NCI-H1436 treated with DMSO at 0.1 percent for 48 hours (cell line): ENCODE measurements around the gene ACACB.

ENCODE experiments used
- DNase-seq: peaks from one replicate; lab custom pipeline; 2025; lab: John Stamatoyannopoulos, UW

Gene ACACB

GRCh38 chr12:109219938-109220337 lies 103.6 kb downstream of the ACACB start:
- no peak for DNase-seq

GRCh38 chr12:109221277-109221931 lies 105.0 kb downstream of the ACACB start:
- DNase-seq, result no peak

GRCh38 chr12:109222062-109222461 lies 105.7 kb downstream of the ACACB start:
- DNase-seq, result no peak

DNA sequence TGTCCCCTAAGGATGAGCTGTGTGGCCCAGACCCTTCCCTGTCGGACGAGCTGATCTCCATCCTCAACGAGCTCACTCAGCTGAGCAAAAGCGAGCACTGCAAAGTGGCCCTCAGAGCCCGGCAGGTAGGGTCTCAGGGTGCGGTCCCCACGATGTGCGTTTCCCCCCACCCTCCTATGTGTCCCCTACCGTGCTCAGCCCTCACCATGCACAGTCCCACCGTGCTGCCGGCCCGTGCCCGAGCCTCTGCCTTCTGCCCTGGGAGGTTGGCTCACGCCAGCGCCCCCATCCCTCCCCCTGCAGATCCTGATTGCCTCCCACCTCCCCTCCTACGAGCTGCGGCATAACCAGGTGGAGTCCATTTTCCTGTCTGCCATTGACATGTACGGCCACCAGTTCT lies 106.1 kb downstream of the ACACB start:
- DNase-seq, result no peak

- no peak for DNase-seq
Measured at GRCh38 chr12:109223211-109223610, 106.8 kb downstream of the ACACB start.

- DNase-seq, result no peak
Measured at GRCh38 chr12:109223868-109224267, 107.5 kb downstream of the ACACB start.

DNA sequence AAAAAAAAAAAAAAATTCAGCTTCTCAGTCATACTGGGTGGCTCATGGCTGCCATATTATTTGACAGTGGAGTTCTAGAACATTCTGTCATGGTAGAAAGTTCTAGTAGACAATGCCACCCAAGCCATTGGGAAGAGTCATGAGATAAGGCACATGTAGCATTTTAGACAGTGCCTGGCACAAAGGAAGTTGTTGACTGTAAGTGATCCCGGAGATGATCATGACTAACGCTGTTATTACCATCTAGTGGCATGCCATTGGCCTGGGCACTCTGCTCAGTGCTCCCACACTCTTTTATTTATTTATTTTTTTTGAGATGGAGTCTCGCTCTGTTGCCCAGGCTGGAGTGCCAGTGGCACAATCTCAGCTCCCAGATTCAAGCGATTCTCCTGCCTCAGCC lies 112.3 kb downstream of the ACACB start:
- DNase-seq, result no peak

DNA sequence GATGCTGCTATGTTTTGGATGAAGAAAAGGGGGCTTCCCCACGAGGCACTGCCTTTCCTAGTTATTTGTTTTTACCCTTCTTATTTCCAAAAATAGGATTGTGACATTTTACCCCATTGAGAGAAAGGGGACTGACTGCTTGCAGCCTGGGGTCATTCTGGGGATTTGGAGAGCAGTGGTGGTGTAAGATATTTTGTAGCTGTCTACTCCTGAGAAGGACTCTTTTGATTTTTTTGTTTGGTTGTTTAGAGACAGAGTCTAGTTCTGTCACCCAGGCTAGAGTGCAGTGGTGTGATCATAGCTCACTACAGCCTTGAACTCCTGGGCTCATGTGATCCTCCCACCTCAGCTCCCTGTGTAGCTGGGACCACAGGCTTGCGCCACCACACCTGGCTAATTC lies 113.8 kb downstream of the ACACB start:
- no peak for DNase-seq

DNA sequence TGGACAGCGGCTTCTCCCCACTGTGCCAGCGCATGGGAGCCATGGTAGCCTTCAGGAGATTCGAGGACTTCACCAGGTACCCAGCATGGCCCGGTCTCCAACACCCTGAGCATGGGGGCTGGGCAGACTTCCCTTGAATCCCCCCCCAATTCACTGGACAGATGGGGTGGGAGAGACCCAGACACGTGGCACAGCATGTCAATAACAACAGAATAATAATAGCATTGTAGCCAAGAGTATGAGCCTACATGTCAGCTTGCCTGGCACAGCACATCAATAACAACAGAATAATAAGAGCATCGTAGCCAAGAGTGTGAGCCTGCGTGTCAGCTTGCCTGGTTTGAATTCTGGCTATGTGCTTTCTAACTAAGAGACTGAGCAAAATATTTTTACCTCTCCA lies 116.3 kb downstream of the ACACB start:
- no peak for DNase-seq

- DNase-seq, result no peak
Measured at GRCh38 chr12:109234012-109234411, 117.6 kb downstream of the ACACB start.

DNA sequence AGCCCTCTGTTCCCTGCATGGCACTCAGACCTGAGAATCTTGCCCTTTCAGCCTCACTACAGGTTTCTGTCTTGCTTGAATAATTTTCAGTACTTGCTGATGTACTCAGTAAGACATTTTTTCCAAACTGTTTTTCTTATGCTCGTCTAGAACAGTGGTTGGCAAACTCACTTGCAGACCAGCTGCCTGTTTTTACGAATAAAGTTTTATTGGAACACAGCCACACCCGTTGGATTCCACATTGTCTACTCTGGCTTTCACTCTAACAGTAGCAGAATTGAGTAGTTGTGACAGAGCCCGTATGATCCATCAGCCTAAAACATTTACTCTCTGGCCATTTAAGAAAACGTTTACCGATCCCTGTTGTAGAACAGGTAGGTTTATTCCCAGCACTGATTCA lies 119.9 kb downstream of the ACACB start:
- no peak for DNase-seq

DNA sequence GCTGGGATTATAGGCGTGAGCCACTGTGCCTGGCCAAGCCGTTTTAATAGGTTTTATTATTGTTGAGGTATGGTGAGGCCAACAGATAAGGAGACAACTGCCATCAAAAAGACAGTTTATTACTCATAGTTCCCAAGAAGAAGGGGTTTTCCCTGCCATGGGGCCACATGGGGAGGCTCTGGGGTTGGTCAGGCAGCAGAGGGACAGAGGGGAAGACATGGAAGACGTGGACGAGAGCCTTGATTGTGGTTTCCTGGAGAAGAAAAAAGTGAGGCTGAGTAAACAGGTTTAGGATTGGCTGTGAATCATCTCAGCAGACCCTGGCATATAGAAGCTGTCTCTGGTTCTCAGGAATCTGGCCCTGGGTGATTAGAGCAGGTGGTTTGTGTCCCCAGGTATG lies 122.8 kb downstream of the ACACB start:
- DNase-seq, result no peak

- no peak for DNase-seq
Measured at GRCh38 chr12:109239691-109240090, 123.3 kb downstream of the ACACB start.

DNA sequence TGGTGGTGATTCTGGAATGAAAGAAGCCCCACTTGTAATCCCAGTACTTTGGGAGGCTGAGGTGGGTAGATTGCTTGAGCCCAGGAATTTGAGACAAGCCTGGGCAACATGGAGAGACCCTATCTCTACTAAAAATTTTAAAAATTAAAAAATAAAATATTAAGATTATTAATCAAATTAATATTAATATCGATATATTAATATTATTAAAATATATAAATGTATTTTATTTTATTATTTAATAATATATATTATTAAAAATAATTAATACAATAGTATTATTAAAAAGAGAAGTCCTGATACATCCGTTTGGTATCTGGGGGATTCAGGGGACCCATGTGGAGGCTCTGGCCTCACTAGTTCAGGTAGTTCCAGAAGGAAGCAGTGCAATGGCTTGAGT lies 124.0 kb downstream of the ACACB start:
- DNase-seq, result no peak

GRCh38 chr12:109241936-109242335 lies 125.5 kb downstream of the ACACB start:
- DNase-seq, result no peak

DNA sequence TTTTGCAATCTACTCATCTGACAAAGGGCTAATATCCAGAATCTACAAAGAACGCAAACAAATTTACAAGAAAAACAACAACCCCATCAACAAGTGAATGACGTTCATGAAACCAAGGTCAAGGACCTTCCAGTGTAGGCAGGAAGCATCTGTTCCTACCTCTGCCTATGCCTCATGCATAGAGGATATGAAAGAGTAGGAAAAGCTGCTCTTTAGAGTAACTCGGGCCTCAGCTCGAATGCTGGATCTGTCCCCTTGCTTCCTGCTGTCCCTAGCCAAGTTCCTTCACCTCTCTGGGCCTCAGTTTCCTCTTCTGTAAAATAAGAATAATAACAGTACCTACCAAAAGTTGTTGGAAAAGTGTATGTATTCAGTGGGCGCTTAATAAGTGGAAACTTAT lies 127.7 kb downstream of the ACACB start:
- no peak for DNase-seq

GRCh38 chr12:109246221-109246620 lies 129.8 kb downstream of the ACACB start:
- no peak for DNase-seq

DNA sequence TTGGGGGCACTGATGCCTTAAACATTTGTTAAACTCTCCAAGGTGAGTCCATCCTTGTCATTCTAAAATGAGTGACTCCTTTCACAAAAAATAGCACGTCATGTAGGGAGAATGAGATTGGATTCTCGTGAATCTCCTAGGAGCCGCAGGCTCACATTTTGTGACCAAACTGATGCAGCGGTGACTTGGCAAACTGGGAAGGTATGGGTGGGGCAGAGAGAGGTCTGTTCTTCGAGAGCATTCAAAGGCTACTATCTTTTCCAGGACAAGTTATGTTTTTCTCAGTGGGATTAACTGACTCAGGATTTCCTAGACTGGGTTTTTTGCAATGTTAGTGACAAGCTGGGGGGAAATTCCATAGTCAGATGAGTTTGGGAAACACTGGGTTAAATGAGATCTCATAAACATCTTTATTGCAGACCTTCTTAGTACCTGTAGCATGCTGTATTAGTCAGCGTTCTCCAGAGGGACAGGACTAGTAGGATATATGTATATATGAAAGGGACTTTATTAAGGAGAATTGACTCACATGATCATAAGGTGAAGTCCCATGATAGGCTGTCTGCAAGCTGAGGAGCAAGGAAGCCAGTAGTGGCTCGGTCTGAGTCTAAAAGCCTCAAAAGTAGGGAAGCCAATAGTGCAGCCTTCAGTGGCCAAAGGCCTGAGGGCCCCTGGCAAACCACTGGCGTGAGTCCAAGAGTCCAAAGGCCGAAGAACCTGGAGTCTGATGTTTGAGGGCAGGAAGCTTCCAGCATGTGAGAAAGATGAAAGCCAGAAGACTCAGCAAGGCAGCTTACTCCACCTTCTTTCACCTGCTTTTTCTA lies 131.7 kb downstream of the ACACB start:
- no peak for DNase-seq

GRCh38 chr12:109250523-109250922 lies 134.1 kb downstream of the ACACB start:
- no peak for DNase-seq

DNA sequence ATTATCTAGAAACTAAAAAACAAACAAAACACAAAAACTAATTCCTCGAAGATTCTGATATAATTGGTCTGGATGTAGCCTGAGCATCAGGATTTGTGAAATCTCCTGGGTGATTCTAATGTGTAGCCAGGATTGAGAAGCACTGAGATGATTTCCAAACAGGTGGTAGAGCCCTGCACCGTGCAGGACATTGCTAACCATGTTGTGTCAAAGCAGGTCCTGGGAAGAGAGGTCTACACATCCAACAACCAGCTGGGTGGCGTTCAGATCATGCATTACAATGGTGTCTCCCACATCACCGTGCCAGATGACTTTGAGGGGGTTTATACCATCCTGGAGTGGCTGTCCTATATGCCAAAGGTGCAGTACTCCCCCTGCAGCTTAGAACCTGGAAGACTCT lies 136.4 kb downstream of the ACACB start:
- DNase-seq, result no peak

DNA sequence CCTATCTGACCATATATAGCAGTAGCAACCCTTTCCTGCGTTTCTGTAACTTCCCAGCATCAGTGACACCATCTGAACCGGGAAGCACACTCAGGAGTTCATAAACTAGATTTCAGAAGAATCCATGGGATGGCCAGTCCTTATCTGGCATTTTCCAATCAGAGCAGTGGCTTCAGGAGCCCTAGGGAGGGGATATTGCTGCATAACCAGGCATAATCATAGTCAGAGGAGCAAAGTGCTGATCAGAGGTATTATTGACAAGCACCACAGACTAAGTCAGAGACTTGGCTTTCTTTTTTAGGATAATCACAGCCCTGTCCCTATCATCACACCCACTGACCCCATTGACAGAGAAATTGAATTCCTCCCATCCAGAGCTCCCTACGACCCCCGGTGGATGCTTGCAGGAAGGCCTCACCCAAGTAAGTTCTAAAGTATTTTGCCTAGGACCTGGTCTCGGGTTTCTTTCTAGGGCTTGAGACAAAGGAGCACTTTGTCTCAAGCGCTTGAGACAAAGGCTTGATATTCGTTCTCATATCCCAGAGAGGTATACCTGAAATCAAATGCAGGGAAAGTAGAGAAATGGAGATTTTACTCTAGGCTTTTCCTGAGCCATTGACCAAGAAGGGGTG lies 137.6 kb downstream of the ACACB start:
- no peak for DNase-seq

GRCh38 chr12:109255377-109255776 lies 139.0 kb downstream of the ACACB start:
- no peak for DNase-seq

GRCh38 chr12:109256011-109256410 lies 139.6 kb downstream of the ACACB start:
- no peak for DNase-seq
